Neural progenitor cell (in vitro differentiated cells): ENCODE results near the gene HIF1AN.

Experiments used
- CTCF ChIP-seq: fragments of 200-600 bp; sonication (generic); IDR thresholded peaks from 2 replicates; pipeline ENCODE4 v1.5.1; 2017; ENCODE audit warnings: antibody characterized with exemption, mild to moderate bottlenecking
- EZH2phosphoT487 ChIP-seq: fragments of 200-600 bp; sonication (generic); IDR thresholded peaks from 2 replicates; pipeline ENCODE4 v1.6.1; 2017; ENCODE audit warnings: antibody characterized with exemption

GRCh38 chr10:100553929-100554328, 18.2 kb downstream of the HIF1AN start:
- no peak for TF ChIP-seq CTCF
- TF ChIP-seq EZH2phosphoT487 = no peak
